LNCaP clone FGC (cell line): Measurements from ENCODE around the gene PDCD1.
"Not testable (repeated sequence)": the region's sequence is repeated elsewhere in the genome, so short reads cannot be mapped to it uniquely, and the experiment has no call there.

Experiments used
- DNase-seq: peaks from one replicate; pipeline ENCODE4 v3.0.0-alpha.2; 2011; ENCODE audit warnings: low read depth
- H3K4me3 ChIP-seq: 2 replicates; pipeline ENCODE4 v1.5.1; 2011; ENCODE audit warnings: mild to moderate bottlenecking, low read depth, low read length, control low read depth
- TF ChIP-seq, protein P1 (sequence below): IDR thresholded peaks from 2 replicates; pipeline ENCODE4 v1.5.1; 2012; ENCODE audit warnings: mild to moderate bottlenecking; ENCODE audit not compliant: control insufficient read depth, insufficient read depth; ENCODE audit errors: extremely low read depth

The PDCD1 gene

DNA sequence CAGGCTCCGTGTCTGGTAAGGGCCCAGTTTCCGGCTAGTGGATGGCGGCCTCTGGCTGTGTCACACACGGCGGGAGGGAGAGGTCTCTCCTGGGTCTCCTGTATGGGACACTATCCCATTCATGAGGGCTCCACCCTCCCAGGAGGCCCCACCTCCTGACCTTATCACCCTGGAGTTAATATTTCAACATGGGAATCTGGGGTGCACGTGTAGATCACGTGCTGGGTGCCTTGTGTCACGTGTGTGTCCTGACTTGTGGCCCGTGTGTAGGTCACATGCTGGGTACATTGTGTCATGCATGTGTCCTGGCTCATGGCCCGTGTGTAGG is 39.8 kb downstream of the PDCD1 start:
- no peak for DNase-seq
- H3K4me3 ChIP-seq = no peak overlapping the region
- TF ChIP-seq, protein P1, sequence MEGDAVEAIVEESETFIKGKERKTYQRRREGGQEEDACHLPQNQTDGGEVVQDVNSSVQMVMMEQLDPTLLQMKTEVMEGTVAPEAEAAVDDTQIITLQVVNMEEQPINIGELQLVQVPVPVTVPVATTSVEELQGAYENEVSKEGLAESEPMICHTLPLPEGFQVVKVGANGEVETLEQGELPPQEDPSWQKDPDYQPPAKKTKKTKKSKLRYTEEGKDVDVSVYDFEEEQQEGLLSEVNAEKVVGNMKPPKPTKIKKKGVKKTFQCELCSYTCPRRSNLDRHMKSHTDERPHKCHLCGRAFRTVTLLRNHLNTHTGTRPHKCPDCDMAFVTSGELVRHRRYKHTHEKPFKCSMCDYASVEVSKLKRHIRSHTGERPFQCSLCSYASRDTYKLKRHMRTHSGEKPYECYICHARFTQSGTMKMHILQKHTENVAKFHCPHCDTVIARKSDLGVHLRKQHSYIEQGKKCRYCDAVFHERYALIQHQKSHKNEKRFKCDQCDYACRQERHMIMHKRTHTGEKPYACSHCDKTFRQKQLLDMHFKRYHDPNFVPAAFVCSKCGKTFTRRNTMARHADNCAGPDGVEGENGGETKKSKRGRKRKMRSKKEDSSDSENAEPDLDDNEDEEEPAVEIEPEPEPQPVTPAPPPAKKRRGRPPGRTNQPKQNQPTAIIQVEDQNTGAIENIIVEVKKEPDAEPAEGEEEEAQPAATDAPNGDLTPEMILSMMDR = no peak

DNA sequence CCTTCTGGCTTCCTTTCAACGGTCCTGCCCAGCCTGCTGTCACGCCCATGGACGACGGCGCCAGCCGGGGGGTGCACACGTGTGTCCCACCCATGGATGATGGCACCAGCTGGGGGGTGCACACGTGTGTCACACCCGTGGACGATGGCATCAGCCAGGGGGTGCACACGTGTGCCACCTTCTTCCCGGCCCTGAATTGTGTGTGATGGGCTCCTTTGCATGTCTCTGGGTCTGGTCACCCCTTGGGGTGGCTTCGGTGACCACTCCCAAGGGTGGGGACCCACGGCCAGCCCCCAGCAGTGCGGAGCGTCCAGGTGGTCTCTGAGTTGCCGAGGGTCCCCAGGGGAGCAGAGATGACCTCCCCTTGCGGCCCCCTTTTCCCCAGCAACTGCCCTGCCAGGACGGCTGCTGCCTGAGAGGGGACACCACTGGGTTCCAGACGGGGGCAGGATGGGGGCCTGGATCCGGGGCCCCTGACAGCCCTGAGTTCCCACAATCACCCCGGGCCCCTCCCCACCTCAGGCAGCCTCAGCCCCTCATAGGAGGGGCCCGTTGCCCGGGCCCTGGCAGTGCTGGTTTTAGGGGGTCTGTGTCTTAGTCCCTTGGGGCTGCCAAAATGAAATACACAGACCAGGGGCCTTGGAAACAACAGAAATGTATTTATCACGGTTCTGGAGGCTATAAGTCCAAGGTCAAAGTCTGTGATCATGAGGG is 40.3 kb downstream of the PDCD1 start:
- DNase-seq = no peak
- TF ChIP-seq, protein P1 = no peak
- no peak overlapping the region for H3K4me3 ChIP-seq

DNA sequence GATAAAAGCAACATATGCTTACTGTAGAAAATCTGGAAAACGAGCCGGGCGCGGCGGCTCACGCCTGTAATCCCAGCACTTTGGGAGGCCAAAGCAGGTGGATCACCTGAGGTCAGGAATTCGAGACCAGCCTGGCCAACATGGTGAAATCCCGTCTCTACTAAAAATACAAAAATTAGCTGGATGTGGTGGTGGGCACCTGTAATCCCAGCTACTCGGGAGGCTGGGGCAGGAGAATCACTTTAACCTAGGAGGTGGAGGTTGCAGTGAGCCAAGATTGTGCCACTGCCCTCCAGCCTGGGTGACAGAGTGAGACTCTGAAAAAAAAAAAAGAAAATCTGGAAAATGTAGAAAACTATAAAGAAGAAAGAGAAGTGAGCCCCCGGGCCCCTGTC is 40.9 kb downstream of the PDCD1 start:
- DNase-seq, H3K4me3 ChIP-seq: not testable (repeated sequence)

DNA sequence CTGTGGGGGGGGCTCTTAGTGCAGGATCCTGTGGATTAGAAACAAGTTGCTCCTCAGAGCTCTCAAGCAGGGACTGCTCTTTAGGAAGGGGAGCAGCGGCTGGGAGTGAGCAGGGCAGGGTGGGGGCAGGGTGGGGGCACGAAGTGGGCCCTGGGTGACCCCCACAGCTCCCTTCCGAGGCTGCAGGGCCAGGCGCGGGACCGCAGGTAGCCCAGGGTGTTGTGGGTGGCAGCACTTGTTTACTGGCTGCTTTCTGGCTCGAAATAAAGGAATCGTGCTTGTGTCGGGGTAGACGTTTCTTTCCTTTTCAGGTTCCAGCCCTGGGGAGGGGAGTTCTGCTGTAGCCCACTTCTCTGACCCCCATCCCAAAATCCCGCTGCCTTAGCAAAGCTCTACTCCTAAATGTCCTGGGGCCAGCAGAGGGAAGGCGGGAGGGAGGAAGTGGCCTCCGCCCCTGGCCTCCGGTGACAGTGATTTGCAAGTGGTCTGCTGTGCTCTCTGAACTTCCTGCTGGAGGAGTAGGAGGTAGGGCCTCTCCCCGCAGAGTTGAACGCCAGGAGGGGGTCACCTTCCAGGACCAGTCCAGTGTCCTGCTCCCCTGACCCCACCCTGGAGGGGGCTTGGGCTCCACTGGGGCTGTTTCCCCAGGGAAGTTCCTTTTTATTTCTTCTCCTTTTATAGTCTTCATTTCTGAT is 41.4 kb downstream of the PDCD1 start:
- H3K4me3 ChIP-seq = no peak overlapping the region
- TF ChIP-seq, protein P1 = no peak
- no peak for DNase-seq

DNA sequence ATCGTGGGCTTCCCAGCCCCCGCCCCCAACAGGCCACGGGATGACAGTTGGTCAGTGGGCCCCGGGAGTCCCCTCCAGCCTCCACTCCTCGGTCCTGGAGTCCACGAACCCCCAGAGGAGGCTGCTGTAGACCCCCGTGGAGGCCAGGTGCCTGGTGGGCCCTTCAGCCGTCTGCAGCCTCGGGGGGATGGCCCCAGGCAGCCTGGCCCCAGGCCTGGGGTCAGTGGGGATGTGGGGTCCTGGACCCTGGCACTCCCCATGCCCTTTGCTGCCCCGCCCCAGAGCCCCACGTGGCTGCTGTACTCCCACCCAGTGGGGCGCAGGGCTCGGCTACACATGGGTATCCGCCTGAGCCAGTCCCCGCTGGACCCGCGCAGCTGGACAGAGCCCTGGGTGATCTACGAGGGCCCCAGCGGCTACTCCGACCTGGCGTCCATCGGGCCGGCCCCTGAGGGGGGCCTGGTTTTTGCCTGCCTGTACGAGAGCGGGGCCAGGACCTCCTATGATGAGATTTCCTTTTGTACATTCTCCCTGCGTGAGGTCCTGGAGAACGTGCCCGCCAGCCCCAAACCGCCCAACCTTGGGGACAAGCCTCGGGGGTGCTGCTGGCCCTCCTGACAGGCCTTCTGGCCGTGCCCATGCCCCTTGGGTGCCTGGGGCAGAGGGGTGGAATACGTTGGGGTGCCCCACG is 42.1 kb downstream of the PDCD1 start:
- TF ChIP-seq, protein P1 = no peak
- no peak overlapping the region for H3K4me3 ChIP-seq
- no peak for DNase-seq

DNA sequence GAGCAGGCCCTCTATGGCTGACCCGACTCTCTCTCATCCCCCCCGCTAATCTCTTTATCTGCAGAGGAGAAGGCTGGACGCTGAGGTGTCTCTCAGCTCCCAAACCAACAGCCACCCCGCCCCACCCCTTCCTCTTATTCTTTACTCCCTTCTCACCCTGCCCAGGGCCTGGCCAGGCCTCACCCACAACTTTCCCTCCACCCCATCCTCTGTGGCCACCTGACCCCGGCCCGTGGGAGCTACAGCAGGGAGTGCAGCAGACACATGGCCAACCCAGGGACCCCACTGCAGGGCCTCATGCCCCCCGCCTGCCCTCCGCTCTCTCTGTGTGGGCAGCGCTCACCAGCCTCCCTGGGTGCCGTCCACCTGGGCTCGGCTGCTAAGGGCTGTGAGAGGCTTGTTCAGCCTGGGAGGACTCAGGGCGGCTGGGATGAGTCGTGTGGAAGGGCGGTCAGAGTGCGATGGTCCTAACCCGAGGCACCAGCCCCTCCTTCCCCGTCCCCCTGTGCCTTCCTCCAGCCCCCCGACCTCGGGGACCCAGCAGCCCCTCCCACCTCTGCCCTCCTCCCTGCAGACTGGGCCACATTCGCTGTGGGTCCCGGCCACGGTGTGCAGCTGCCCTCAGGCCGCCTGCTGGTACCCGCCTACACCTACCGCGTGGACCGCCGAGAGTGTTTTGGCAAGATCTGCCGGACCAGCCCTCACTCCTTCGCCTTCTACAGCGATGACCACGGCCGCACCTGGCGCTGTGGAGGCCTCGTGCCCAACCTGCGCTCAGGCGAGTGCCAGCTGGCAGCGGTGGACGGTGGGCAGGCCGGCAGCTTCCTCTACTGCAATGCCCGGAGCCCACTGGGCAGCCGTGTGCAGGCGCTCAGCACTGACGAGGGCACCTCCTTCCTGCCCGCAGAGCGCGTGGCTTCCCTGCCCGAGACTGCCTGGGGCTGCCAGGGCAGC is 42.9 kb downstream of the PDCD1 start:
- TF ChIP-seq, protein P1 = no peak
- no peak overlapping the region for H3K4me3 ChIP-seq
- DNase-seq = no peak
